ENCODE results near the gene NFX1. TPM values are rescaled to one million over a fixed set of nuclear protein-coding genes. Genes with fewer than 3 reads are reported as not detected.

NFX1 gene
- total and polyA plus RNA-seq, 8 donors: 11.3 to 46.9 (median 25.5) TPM

GRCh38 chr9:33366979-33367480 lies 76.7 kb downstream of the NFX1 start:
- intact Hi-C loops (cut with DNase I; ENCODE audit: low total_unique reads): no loop called here
- Histone ChIP-seq H3K4me3 (no peak overlapping the region), H3K27me3 (no peaks in the 10 kb centered on the region), H3K27ac (no peak overlapping the region), H3K9me3 (no peaks in the 10 kb centered on the region), H3K4me1 (no peaks in the 10 kb centered on the region), H3K36me3 (peaks cover 50 to 92% (median 90%) of the 10 kb centered on the region in 4 donors)
- DNase-seq: no peak
- WGBS, 5 donors: 89 to 100% (median 90%) methylated on average over 2 of the region's 2 CpGs
- TF ChIP-seq EP300 (IDR thresholded peaks at IDR 0.05): no peak
- TF ChIP-seq CTCF (IDR thresholded peaks at IDR 0.05): no peak
- no peak for TF ChIP-seq POLR2AphosphoS5 (IDR thresholded peaks at IDR 0.05)
- no peak for TF ChIP-seq POLR2A (IDR thresholded peaks at IDR 0.05)

- no peak overlapping the region for H3K4me3 ChIP-seq
- H3K27ac ChIP-seq: no peak overlapping the region
- peaks cover 11 to 29% (median 14%) of the 10 kb centered on the region in 4 donors for H3K4me1 ChIP-seq
- intact Hi-C loops (cut with DNase I; ENCODE audit: low total_unique reads): loop anchor here (10.0 kb wide), 1 partner anchor 92 kb away; no protein-coding TSS in a partner anchor
- TF ChIP-seq EP300 (IDR thresholded peaks at IDR 0.05): no peak
- no peak for TF ChIP-seq CTCF (IDR thresholded peaks at IDR 0.05)
- TF ChIP-seq POLR2A (IDR thresholded peaks at IDR 0.05): no peak
- no peak for TF ChIP-seq POLR2AphosphoS5 (IDR thresholded peaks at IDR 0.05)
- H3K9me3 ChIP-seq: no peaks in the 10 kb centered on the region
- peak in 1 of 2 donors; percentile 4 for DNase-seq
- WGBS, 5 donors: 73 to 90% (median 80%) methylated on average over 4 of the region's 4 CpGs
- H3K36me3 ChIP-seq: peaks cover 16 to 56% (median 50%) of the 10 kb centered on the region in 4 donors
- no peaks in the 10 kb centered on the region for H3K27me3 ChIP-seq
These were observed 82.6 kb downstream of the NFX1 start for GRCh38 chr9:33372900-33373299.

DNA sequence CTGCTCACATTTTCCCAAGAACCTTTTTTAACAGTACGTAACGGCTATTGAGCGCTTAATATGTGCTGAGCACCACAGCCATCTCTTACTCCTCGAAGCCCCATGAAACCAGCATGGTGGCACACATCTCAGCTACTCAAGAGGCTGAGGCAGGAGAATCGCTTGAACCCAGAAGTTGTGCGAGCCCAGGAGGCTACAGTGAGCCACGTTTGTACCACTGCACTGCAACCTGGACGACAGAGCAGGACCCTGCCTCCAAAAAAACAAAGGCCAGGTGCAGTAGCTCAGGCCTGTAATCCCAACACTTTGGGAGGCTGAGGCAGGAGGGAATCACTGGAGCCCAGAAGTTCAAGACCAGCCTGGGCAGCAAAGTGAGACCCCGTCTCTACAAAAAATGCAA lies 83.9 kb downstream of the NFX1 start:
- intact Hi-C loops (cut with DNase I; ENCODE audit: low total_unique reads): loop anchor here (10.0 kb wide), 1 partner anchor 91 kb away; no protein-coding TSS in a partner anchor
- 83 to 91% (median 86%) methylated on average over 9 of the region's 9 CpGs for WGBS, 5 donors
- DNase-seq: no peak
- Histone ChIP-seq H3K27me3 (no peaks in the 10 kb centered on the region), H3K9me3 (no peaks in the 10 kb centered on the region), H3K27ac (no peak overlapping the region), H3K4me3 (no peak overlapping the region), H3K36me3 (peaks cover 13 to 43% (median 37%) of the 10 kb centered on the region in 4 donors), H3K4me1 (peaks cover 11 to 29% (median 14%) of the 10 kb centered on the region in 4 donors)
- TF ChIP-seq POLR2A (IDR thresholded peaks at IDR 0.05) (no peak), CTCF (IDR thresholded peaks at IDR 0.05) (no peak), POLR2AphosphoS5 (IDR thresholded peaks at IDR 0.05) (no peak), EP300 (IDR thresholded peaks at IDR 0.05) (no peak)

DNA sequence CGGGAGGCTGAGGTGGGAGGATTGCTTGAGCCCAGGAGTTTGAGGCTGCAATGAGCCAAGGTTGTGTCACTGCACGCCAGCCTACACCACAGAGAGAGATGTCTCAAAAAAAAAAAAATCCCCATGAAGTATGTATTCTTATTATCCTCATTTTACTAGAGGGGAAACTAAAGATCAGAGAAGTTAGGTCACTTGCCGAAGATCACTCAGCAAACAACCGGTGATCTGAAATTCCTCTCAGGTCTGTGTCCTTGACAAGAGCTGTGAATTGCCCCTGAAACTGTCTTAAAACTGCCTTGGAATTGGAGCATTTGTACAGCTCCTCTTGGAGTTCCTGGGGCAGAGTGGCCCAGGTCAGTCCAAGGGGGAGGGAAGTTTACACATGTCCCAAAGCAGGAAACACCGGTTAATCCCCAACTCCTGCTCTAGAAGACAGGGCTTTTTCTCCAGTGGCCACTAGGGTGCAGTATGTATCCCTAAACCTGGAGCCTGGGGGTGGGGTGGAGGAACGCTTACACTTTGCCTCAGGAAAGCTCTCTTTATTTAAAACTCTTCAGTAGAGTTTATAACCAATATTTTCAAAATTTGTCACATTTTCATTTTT lies 84.4 kb downstream of the NFX1 start:
- Histone ChIP-seq H3K4me3 (peak overlapping the region in 2 of 4 donors; percentile 13 to 24), H3K36me3 (peaks cover 13 to 39% (median 32%) of the 10 kb centered on the region in 4 donors), H3K27ac (peak overlapping the region in 1 of 5 donors; percentile 52), H3K9me3 (no peaks in the 10 kb centered on the region), H3K27me3 (no peaks in the 10 kb centered on the region), H3K4me1 (peaks cover 11 to 29% (median 14%) of the 10 kb centered on the region in 4 donors)
- DNase-seq: peak; percentile 79 to 92
- TF ChIP-seq POLR2A (IDR thresholded peaks at IDR 0.05): no peak
- peak in 5 of 7 experiments; percentile 76 to 90 (median 82) for TF ChIP-seq CTCF (IDR thresholded peaks at IDR 0.05)
- no peak for TF ChIP-seq POLR2AphosphoS5 (IDR thresholded peaks at IDR 0.05)
- no peak for TF ChIP-seq EP300 (IDR thresholded peaks at IDR 0.05)
- intact Hi-C loops (cut with DNase I; ENCODE audit: low total_unique reads): loop anchor here (10.0 kb wide), 1 partner anchor 90 kb away; no protein-coding TSS in a partner anchor
- WGBS, 5 donors: 58 to 62% (median 60%) methylated on average over 6 of the region's 6 CpGs

Data from stomach (tissue), 9 donors.